IMR-90 (cell line): ENCODE data around the gene PAGE1. TPM values are rescaled to one million over a fixed set of nuclear protein-coding genes. Genes with fewer than 3 reads are reported as not detected.
"Not testable (repeated sequence)": the region's sequence is repeated elsewhere in the genome, so short reads cannot be mapped to it uniquely, and the experiment has no call there.

ENCODE experiments used
- ATAC-seq: fragments of 200-7000 bp; cut with Tn5 transposase; 2 replicates; pipeline ENCODE4 v1.9.1; 2020; ENCODE audit warnings: low read depth, mild to moderate bottlenecking, moderate library complexity
- BruUV-seq: library from RNA; stranded (reverse); fragments of 400-500 nt; replicated peaks from 2 replicates; lab custom pipeline; 2021; lab: Mats Ljungman, UMichigan
- CTCF ChIA-PET: fragments of 300-600 bp; formaldehyde crosslinking; extraction: SDS; loops from one replicate; lab custom pipeline; 2021; ENCODE audit warnings: antibody characterized with exemption; lab: Yijun Ruan, JAX
- POLR2A ChIA-PET: fragments of 300-600 bp; sonication (Branson Sonifier 250); formaldehyde crosslinking; loops from one replicate; lab custom pipeline; 2022; ENCODE audit warnings: antibody characterized with exemption; ENCODE audit not compliant: unreplicated experiment; lab: Charles Lee
- DNase-seq: peaks from one replicate; pipeline ENCODE4 v3.0.0; 2013
- H2AFZ ChIP-seq: replicated peaks from 2 replicates; pipeline ENCODE3; 2013; ENCODE audit warnings: low read length, mild to moderate bottlenecking; ENCODE audit not compliant: poor library complexity
- H2AK5ac ChIP-seq: 2 replicates; pipeline ENCODE4 v1.6.1; 2013; ENCODE audit warnings: low read depth, low read length, inconsistent platforms
- H2AK9ac ChIP-seq: replicated peaks from 2 replicates; pipeline ENCODE3; 2013; ENCODE audit warnings: mild to moderate bottlenecking, low read depth, low read length, moderate library complexity; ENCODE audit not compliant: poor library complexity
- H2BK120ac ChIP-seq: 2 replicates; pipeline ENCODE4 v1.6.1; 2013; ENCODE audit warnings: low read depth, low read length, inconsistent platforms
- H2BK15ac ChIP-seq: 3 replicates; pipeline ENCODE4 v1.6.1; 2013; ENCODE audit warnings: low read depth, low read length, inconsistent platforms
- H2BK20ac ChIP-seq: 2 replicates; pipeline ENCODE4 v1.6.1; 2013; ENCODE audit warnings: low read depth, mild to moderate bottlenecking, inconsistent platforms, low read length, moderate library complexity
- H2BK5ac ChIP-seq: 2 replicates; pipeline ENCODE4 v1.6.1; 2013; ENCODE audit warnings: mild to moderate bottlenecking, low read depth, low read length, inconsistent platforms; ENCODE audit not compliant: poor library complexity, severe bottlenecking
- H3K14ac ChIP-seq: replicated peaks from 2 replicates; pipeline ENCODE4 v1.6.1; 2013; ENCODE audit warnings: low read depth, low read length, inconsistent platforms
- H3K18ac ChIP-seq: 2 replicates; pipeline ENCODE4 v1.6.1; 2013; ENCODE audit warnings: low read depth, low read length, control low read depth
- H3K23ac ChIP-seq: 2 replicates; pipeline ENCODE4 v1.6.1; 2013; ENCODE audit warnings: low read depth, low read length, inconsistent platforms
- H3K27ac ChIP-seq: 2 replicates; pipeline ENCODE4 v1.5.1; 2013; ENCODE audit warnings: mild to moderate bottlenecking, control low read depth, low read length; ENCODE audit not compliant: insufficient read depth
- H3K27me3 ChIP-seq: 2 replicates; pipeline ENCODE4 v1.6.1; 2013; ENCODE audit warnings: low read length; ENCODE audit not compliant: control insufficient read depth, insufficient read depth
- H3K36me3 ChIP-seq: 2 replicates; pipeline ENCODE4 v1.6.1; 2013; ENCODE audit warnings: low read length, mixed read lengths; ENCODE audit not compliant: control insufficient read depth, insufficient read depth
- H3K4ac ChIP-seq: 2 replicates; pipeline ENCODE4 v1.6.1; 2013; ENCODE audit warnings: low read depth, low read length, inconsistent platforms
- H3K4me1 ChIP-seq: 2 replicates; pipeline ENCODE4 v1.6.1; 2013; ENCODE audit warnings: low read length, mixed read lengths; ENCODE audit not compliant: control insufficient read depth, insufficient read depth
- H3K4me2 ChIP-seq: 2 replicates; pipeline ENCODE4 v1.6.1; 2013; ENCODE audit warnings: low read depth, mild to moderate bottlenecking, control low read depth, low read length, moderate library complexity
- H3K4me3 ChIP-seq: 2 replicates; pipeline ENCODE4 v1.5.1; 2013; ENCODE audit warnings: low read depth, mild to moderate bottlenecking, control low read depth, low read length, moderate library complexity; ENCODE audit not compliant: insufficient read depth
- H3K56ac ChIP-seq: 2 replicates; pipeline ENCODE4 v1.6.1; 2013; ENCODE audit warnings: low read length, inconsistent platforms; ENCODE audit not compliant: insufficient read depth; ENCODE audit errors: extremely low read depth
- H3K79me1 ChIP-seq, 2 experiments: 2 replicates each; pipeline ENCODE4 v1.6.1; 2013; ENCODE audit warnings: low read length in 2 of 2, inconsistent platforms in 1 of 2, low read depth in 1 of 2
- H3K9ac ChIP-seq: 2 replicates; pipeline ENCODE4 v1.6.1; 2013; ENCODE audit warnings: low read depth, low read length, control low read depth
- H3K9me1 ChIP-seq: 2 replicates; pipeline ENCODE4 v1.6.1; 2013; ENCODE audit warnings: low read length, inconsistent platforms; ENCODE audit not compliant: insufficient read depth
- H3K9me3 ChIP-seq: 2 replicates; pipeline ENCODE4 v1.6.1; 2013; ENCODE audit warnings: low read length; ENCODE audit not compliant: control insufficient read depth, insufficient read depth
- H4K20me1 ChIP-seq: 2 replicates; pipeline ENCODE4 v1.6.1; 2013; ENCODE audit warnings: low read length, inconsistent platforms; ENCODE audit not compliant: insufficient read depth
- H4K5ac ChIP-seq: 2 replicates; pipeline ENCODE4 v1.6.1; 2013; ENCODE audit warnings: mild to moderate bottlenecking, low read depth, low read length, control low read depth
- H4K8ac ChIP-seq, 2 experiments: 2 replicates each; pipeline ENCODE4 v1.6.1; 2013; ENCODE audit warnings: low read depth in 2 of 2, low read length in 2 of 2, control low read depth in 1 of 2, inconsistent platforms in 1 of 2
- H4K91ac ChIP-seq: 2 replicates; pipeline ENCODE4 v1.6.1; 2013; ENCODE audit warnings: low read depth, low read length, inconsistent platforms; ENCODE audit not compliant: insufficient read depth
- WGBS, 2 experiments: methylation state at CpG; one replicate each; pipeline versions ENCODE4 v1.1.5 to v1.1.7; 2013; ENCODE audit warnings: missing lambda C conversion rate in 2 of 2; ENCODE audit not compliant: insufficient read length in 1 of 2; ENCODE audit errors: extremely low coverage in 2 of 2; 5-methylcytosine and 5-hydroxymethylcytosine counted together
- dilution Hi-C: fragments of 300-500 bp; cut with HindIII; formaldehyde crosslinking; loops from one replicate; pipeline ENCODE4 v1.14.3; 2018; ENCODE audit warnings: low sequenced_read_pairs; ENCODE audit not compliant: unreplicated experiment
- in situ Hi-C: fragments of 300-500 bp; cut with MboI; formaldehyde crosslinking; loops from 3 replicates; pipeline ENCODE4 v1.14.3; 2019; ENCODE audit warnings: low sequenced_read_pairs, inconsistent platforms, mixed read lengths
- intact Hi-C: fragments of 100-400 bp; cut with micrococcal nuclease; formaldehyde crosslinking; loops from 2 replicates; pipeline ENCODE4 v1.10.0; 2022
- polyA plus RNA-seq, 3 experiments: library from polyadenylated mRNA; depleted of rRNA; stranded (reverse); fragments of >200 nt; gene quantifications; 2 replicates each; pipeline ENCODE4 v1.2.3, GENCODE V29; 2012; ENCODE audit warnings: low replicate concordance in 1 of 3
- total RNA-seq: library from RNA; depleted of rRNA; stranded (reverse); fragments of >200 nt; gene quantifications from 2 replicates; pipeline ENCODE4 v1.2.3, GENCODE V29; 2012

The PAGE1 gene
- total and polyA plus RNA-seq, 2 of the 4 experiments (the other 2 are of a cell fraction) = not detected

- H4K5ac ChIP-seq, H3K9ac ChIP-seq, CTCF ChIA-PET, POLR2A ChIA-PET, H3K18ac ChIP-seq, ATAC-seq, H2AK9ac ChIP-seq, H2AFZ ChIP-seq, BruUV-seq, H3K14ac ChIP-seq, H3K79me1 ChIP-seq, DNase-seq, dilution Hi-C loops, H2BK5ac ChIP-seq, H3K4me1 ChIP-seq, H3K56ac ChIP-seq, H3K27ac ChIP-seq, H3K27me3 ChIP-seq, H3K4me3 ChIP-seq, H2BK20ac ChIP-seq, H4K8ac ChIP-seq, H3K9me3 ChIP-seq, in situ Hi-C loops, H3K4ac ChIP-seq, H2AK5ac ChIP-seq, H3K4me2 ChIP-seq, H3K9me1 ChIP-seq, H4K20me1 ChIP-seq, H2BK120ac ChIP-seq, H2BK15ac ChIP-seq, intact Hi-C loops, H4K91ac ChIP-seq, H3K23ac ChIP-seq, H3K36me3 ChIP-seq: not testable (repeated sequence)
- WGBS, 2 experiments = no CpG with 5 or more reads among the region's 1 CpG
Measured at GRCh38 chrX:49741501-49741900, 45.7 kb upstream of the PAGE1 start.
